Tibial artery (tissue), 4 donors: ENCODE results near the gene ADM.

Experiments used
- DNase-seq, 2 donors: peaks; one replicate each; pipeline ENCODE4 v3.0.0-alpha.2; 2019
- H3K27ac ChIP-seq, 2 donors: fragments of 200-600 bp; sonication (generic) in 1 of 2; 1 replicate in 1 of 2; 2 replicates in 1 of 2; pipeline ENCODE4 v1.5.1; 2018 to 2019; ENCODE audit warnings: mild to moderate bottlenecking in 1 of 2
- H3K27me3 ChIP-seq, 2 donors: fragments of 200-600 bp; sonication (generic) in 1 of 2; one replicate each; pipeline versions ENCODE4 v1.5.1 to v1.6.0; 2016 to 2019
- H3K36me3 ChIP-seq, 3 donors: fragments of 200-600 bp; sonication (generic) in 2 of 3; one replicate each; pipeline ENCODE4 v1.5.1; 2016 to 2019; ENCODE audit warnings: mild to moderate bottlenecking in 2 of 3
- H3K4me1 ChIP-seq, 4 donors: fragments of 200-600 bp; sonication (generic) in 2 of 4; 1 replicate in 3 of 4; 2 replicates in 1 of 4; pipeline ENCODE4 v1.5.1; 2016 to 2019
- H3K4me3 ChIP-seq, 2 donors: fragments of 200-600 bp; sonication (generic) in 1 of 2; 1 replicate in 1 of 2; 2 replicates in 1 of 2; pipeline ENCODE4 v1.5.1; 2018 to 2019; ENCODE audit warnings: mild to moderate bottlenecking in 2 of 2
- H3K9me3 ChIP-seq, 3 donors: fragments of 200-600 bp; sonication (generic) in 1 of 3; one replicate each; pipeline ENCODE4 v1.5.1; 2016 to 2019
- CTCF ChIP-seq, 2 experiments: fragments of 200-600 bp in 1 of 2; fragments of 450-650 bp in 1 of 2; IDR thresholded peaks; one replicate each; pipeline ENCODE4 v1.5.1; 2017 to 2019; ENCODE audit warnings: antibody characterized with exemption in 2 of 2, mild to moderate bottlenecking in 1 of 2, moderate library complexity in 1 of 2
- intact Hi-C: fragments of 100-400 bp; cut with DNase I; formaldehyde crosslinking; loops from one replicate; pipeline ENCODE4 v1.15.0; 2023; ENCODE audit warnings: low total_unique reads

ADM gene

GRCh38 chr11:10274726-10275125, 30.1 kb upstream of the ADM start:
- Histone ChIP-seq H3K27me3 (no peaks in the 10 kb centered on the region), H3K4me1 (peaks cover 0 to 12% (median 6%) of the 10 kb centered on the region in 4 donors), H3K4me3 (no peak overlapping the region), H3K27ac (no peak overlapping the region), H3K36me3 (no peaks in the 10 kb centered on the region), H3K9me3 (no peaks in the 10 kb centered on the region)
- intact Hi-C loops, result no loop called here
- no peak for TF ChIP-seq CTCF (IDR thresholded peaks at IDR 0.05)
- no peak for DNase-seq

- TF ChIP-seq CTCF (IDR thresholded peaks at IDR 0.05), result no peak
- intact Hi-C loops, result no loop called here
- Histone ChIP-seq H3K4me3 (no peak overlapping the region), H3K27me3 (no peaks in the 10 kb centered on the region), H3K36me3 (no peaks in the 10 kb centered on the region), H3K9me3 (no peaks in the 10 kb centered on the region), H3K27ac (no peak overlapping the region), H3K4me1 (peaks cover 0 to 12% (median 6%) of the 10 kb centered on the region in 4 donors)
- no peak for DNase-seq
Measured at GRCh38 chr11:10275714-10276113, 29.2 kb upstream of the ADM start.

GRCh38 chr11:10282117-10282516, 22.8 kb upstream of the ADM start:
- no peaks in the 10 kb centered on the region for H3K36me3 ChIP-seq
- no peak for DNase-seq
- no peak overlapping the region for H3K4me3 ChIP-seq
- no peak for TF ChIP-seq CTCF (IDR thresholded peaks at IDR 0.05)
- H3K27ac ChIP-seq, result no peak overlapping the region
- intact Hi-C loops, result no loop called here
- peaks cover 0 to 10% (median 4%) of the 10 kb centered on the region in 4 donors for H3K4me1 ChIP-seq
- H3K9me3 ChIP-seq, result no peaks in the 10 kb centered on the region
- H3K27me3 ChIP-seq, result no peaks in the 10 kb centered on the region

- intact Hi-C loops, result no loop called here
- Histone ChIP-seq H3K27ac (no peak overlapping the region), H3K4me1 (peaks cover 0 to 18% (median 9%) of the 10 kb centered on the region in 4 donors), H3K9me3 (no peaks in the 10 kb centered on the region), H3K4me3 (no peak overlapping the region), H3K27me3 (no peaks in the 10 kb centered on the region), H3K36me3 (no peaks in the 10 kb centered on the region)
- TF ChIP-seq CTCF (IDR thresholded peaks at IDR 0.05), result no peak
- no peak for DNase-seq
Measured at GRCh38 chr11:10283991-10284390, 20.9 kb upstream of the ADM start.

DNA sequence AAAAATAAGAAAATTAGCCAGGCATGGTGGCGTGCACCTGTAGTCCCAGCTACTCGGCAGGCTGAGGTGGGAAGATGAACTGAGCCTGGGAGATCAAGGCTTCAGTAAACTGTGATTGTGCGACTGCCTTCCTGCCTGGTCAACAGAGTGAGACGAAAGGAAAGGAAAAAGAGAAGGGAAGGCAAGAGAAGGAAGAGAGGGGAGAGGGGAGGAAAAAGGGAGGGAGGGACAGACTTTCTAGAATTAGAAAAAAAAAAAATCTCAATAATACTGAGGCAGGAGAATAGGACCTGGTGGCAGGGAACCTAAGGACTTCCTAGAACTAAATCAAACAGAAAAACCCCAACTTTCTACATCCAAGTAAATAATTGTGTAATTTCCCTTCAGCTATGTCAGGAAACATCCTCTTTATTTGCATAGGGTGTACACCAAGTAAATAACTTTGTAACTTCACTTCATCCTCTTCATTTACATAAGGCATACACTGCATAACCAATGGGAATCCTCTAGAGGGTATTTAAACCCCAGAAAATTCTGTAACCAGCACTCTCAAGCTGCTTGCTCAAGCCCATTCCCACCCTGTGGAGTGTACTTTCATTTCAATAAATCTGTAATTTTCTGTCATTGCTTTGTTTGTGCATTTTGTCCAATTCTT, 19.6 kb upstream of the ADM start:
- H3K36me3 ChIP-seq, result no peaks in the 10 kb centered on the region
- no peak for DNase-seq
- TF ChIP-seq CTCF (IDR thresholded peaks at IDR 0.05), result no peak
- H3K27me3 ChIP-seq, result no peaks in the 10 kb centered on the region
- no peak overlapping the region for H3K4me3 ChIP-seq
- no peak overlapping the region for H3K27ac ChIP-seq
- H3K9me3 ChIP-seq, result no peaks in the 10 kb centered on the region
- intact Hi-C loops, result no loop called here
- H3K4me1 ChIP-seq, result peaks cover 0 to 28% (median 13%) of the 10 kb centered on the region in 4 donors

DNA sequence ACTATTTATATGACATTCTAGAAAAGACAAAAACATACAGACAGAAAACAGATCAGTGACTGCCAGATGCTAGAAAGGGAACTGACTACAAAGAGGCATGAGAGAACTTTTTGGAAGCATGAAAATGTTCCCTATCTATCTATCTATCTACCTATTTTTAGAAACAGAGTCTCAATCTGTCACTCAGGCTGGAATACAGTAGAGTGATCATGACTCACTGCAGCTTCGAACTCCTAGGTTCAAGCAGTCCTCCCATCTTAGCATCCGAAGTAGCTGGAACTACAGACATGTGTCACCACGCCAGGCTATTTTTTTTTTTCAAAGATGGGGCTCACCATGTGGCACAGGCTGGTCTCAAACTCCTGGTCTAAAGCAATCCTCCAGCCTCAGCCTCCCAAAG, 17.7 kb upstream of the ADM start:
- DNase-seq, result no peak
- Histone ChIP-seq H3K4me1 (peaks cover 0 to 35% (median 16%) of the 10 kb centered on the region in 4 donors), H3K4me3 (no peak overlapping the region), H3K27me3 (no peaks in the 10 kb centered on the region), H3K36me3 (no peaks in the 10 kb centered on the region), H3K9me3 (no peaks in the 10 kb centered on the region), H3K27ac (no peak overlapping the region)
- intact Hi-C loops, result no loop called here
- TF ChIP-seq CTCF (IDR thresholded peaks at IDR 0.05), result no peak
